H7 (cell line): ENCODE data around the gene TPMT. TPM values are rescaled to one million over a fixed set of nuclear protein-coding genes. Genes with fewer than 3 reads are reported as not detected.

Experiments
- DNase-seq: peaks from one replicate; pipeline ENCODE4 v3.0.0; 2012
- H3K27me3 ChIP-seq: 2 replicates; pipeline ENCODE4 v1.6.0; 2011; ENCODE audit warnings: mild to moderate bottlenecking, low read length; ENCODE audit not compliant: control insufficient read depth, insufficient read depth
- H3K36me3 ChIP-seq: replicated peaks from 2 replicates; pipeline ENCODE4 v1.5.1; 2011; ENCODE audit warnings: low read length; ENCODE audit not compliant: control insufficient read depth, insufficient read depth
- H3K4me3 ChIP-seq: 2 replicates; pipeline ENCODE4 v1.5.1; 2011; ENCODE audit warnings: low read depth, mild to moderate bottlenecking, control low read depth, low read length, moderate library complexity; ENCODE audit not compliant: insufficient read depth
- total RNA-seq: library from RNA; depleted of rRNA; stranded (reverse); fragments of >200 nt; shearing (Covaris generic); gene quantifications from 2 replicates; pipeline ENCODE4 v1.2.3, GENCODE V29; 2014

Gene TPMT
- total RNA-seq, 1 experiment from 2014 or later: 20.9 TPM

DNA sequence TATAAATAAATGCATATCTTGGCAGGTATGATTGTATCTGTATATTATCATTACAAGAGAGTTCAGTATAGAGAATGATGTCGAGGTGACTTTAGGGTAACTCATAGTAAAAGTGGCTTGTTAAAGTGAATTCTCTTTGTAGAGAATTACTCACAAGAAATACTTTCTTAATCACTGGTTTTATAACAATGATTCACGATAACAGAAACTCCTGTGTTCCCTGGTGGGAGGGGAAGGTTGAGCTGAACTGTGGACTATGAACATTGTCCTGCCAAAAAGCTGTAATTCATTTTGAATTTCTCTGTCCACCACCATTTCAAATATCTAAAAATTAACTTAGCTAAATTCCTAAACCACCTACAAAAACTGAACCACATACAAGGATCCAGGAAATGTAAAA lies 7.7 kb downstream of the TPMT start:
- peaks cover under 1% of the 10 kb centered on the region for H3K36me3 ChIP-seq
- no peak overlapping the region for H3K4me3 ChIP-seq
- DNase-seq: no peak
- H3K27me3 ChIP-seq: no peaks in the 10 kb centered on the region

DNA sequence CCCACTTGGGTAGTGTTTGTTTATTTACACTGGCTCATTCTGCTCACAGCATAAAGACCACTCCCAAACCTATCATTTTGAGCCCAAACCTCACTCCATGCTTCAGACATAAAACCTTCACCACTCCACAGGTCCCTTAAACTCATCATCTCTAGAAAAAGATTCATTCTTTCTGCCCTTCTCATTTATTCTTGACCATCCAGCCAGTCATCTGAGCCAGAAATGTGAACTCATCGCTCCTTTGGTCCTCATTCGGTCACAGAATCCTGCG lies 12.4 kb downstream of the TPMT start:
- Histone ChIP-seq H3K4me3 (no peak overlapping the region), H3K27me3 (no peaks in the 10 kb centered on the region), H3K36me3 (peaks cover 2% of the 10 kb centered on the region)
- no peak for DNase-seq

DNA sequence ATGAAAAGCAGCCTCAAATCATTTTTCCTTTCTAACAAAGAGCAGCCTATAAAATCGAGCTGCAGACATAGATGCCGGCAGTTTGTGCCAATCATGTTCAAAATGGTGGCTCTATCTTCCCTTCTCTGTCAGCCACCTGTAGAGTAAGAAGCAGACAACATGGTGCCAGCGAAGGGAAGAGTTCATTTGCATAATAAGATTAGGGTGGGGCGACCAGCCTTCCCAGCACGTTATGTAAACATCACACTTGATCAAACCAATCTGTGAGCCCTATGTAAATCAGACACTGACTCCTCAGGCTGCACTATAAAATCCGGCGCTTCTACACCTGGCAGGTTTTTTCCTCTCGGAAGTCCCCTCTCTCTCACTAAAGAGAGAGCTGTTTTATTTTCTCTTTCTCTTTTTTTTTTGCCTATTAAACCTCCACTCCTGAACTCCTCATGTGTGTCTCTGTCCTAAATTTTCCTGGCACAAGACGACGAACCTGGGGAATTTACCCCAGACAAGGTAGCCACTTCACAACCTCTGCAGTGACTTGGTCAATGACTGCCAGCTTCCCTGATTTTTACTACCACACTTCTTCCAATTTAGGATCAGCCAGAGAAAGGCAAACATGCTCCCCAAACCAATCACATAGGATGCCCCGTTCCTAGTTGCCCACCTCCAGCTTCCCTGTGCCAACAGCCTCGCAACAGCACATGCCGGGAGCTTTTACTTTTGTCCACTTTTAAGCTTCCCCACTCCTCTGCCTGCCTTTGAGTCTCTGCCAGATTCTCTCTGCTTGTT lies 12.9 kb downstream of the TPMT start:
- Histone ChIP-seq H3K27me3 (no peaks in the 10 kb centered on the region), H3K36me3 (peaks cover 2% of the 10 kb centered on the region), H3K4me3 (no peak overlapping the region)
- DNase-seq: no peak

DNA sequence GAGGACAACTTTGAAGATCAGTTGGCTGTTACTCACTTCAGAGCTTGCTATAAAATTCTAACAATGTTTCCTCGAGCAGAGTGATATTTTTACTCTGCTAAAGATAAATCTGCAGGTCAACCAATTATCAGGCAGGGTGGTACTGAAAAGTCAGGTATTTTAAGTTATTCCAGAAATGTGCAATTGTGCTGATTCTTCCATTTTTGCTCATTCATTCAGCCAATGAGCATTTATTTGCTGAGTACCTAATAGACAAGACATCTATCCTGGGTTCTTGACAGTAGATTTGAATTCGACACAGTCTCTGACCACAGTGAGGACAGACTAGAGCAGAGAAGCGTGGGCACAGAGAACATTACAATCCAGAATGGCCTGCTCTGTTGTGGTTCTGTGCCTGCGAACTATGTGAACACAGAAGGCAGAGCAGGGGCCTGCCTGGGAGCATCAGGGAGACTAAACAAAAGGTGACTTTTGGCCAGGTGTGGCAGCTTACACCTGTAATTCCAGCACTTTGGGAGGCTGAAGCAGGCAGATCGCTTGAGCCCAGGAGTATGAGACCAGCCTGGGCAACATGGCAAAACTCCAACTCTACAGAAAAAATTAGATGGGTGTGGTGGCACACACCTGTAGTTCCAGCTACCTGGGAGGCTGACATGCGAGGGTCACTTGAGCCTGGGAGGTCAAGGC lies 14.8 kb downstream of the TPMT start:
- Histone ChIP-seq H3K36me3 (peaks cover 2% of the 10 kb centered on the region), H3K4me3 (no peak overlapping the region), H3K27me3 (no peaks in the 10 kb centered on the region)
- no peak for DNase-seq

DNA sequence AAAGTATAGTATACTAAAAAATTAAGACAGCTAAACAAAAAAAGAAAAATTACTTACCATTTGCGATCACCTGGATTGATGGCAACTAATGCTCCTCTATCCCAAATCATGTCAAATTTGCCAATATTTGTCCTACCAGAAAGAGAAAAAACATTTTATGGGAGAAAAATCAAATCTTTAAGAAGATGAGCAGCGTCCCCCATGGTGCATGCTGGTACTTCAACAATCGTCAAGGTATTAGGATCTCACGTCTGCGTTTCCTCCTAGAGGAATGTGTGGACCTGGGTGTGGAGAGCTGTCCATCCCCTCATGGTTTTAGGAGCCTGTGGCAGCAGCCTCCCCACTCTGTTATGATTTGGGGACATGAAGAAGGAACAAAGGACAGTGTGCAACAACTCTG lies 16.0 kb downstream of the TPMT start:
- Histone ChIP-seq H3K4me3 (no peak overlapping the region), H3K36me3 (peaks cover 2% of the 10 kb centered on the region), H3K27me3 (no peaks in the 10 kb centered on the region)
- peak; percentile 22 for DNase-seq

DNA sequence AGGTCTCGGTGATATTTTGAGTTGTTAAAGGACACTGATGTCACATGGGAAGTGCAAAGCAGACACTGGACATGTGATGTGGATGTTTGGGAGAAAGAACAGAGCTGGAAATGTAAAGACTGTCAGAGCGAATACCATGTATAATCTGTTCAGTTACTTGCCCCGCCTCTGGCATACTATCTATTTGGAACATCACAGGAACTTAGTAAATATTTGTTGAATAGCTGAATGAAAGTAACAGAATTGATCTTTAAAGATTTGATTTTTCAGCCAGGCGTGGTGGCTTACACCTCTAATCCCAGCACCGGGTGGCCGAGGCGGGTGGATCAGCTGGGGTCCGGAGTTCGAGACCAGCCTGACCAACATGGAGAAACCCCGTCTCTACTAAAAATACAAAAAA lies 18.6 kb downstream of the TPMT start:
- DNase-seq: no peak
- no peak overlapping the region for H3K4me3 ChIP-seq
- no peaks in the 10 kb centered on the region for H3K27me3 ChIP-seq
- H3K36me3 ChIP-seq: peaks cover 1% of the 10 kb centered on the region

DNA sequence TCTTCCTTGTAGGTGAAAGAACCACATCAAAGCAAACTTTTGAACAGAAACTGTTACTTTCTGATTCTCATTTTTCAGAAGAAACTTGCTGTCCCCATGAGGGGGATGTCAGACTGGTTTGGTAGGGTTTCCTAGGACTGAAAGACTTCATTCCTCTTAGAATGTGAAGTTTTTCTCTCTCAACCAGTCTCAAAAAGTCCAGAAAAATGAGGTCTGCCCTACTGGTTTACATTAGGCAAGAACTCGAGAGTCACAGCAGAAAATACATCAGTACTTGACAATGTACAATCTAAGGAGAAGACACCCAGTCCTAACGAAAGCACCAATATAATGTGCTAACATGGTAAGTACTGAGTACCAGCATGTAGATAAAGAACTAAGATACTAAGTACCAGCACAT lies 19.7 kb downstream of the TPMT start:
- DNase-seq: no peak
- Histone ChIP-seq H3K27me3 (no peaks in the 10 kb centered on the region), H3K4me3 (no peak overlapping the region), H3K36me3 (peaks cover 1% of the 10 kb centered on the region)

DNA sequence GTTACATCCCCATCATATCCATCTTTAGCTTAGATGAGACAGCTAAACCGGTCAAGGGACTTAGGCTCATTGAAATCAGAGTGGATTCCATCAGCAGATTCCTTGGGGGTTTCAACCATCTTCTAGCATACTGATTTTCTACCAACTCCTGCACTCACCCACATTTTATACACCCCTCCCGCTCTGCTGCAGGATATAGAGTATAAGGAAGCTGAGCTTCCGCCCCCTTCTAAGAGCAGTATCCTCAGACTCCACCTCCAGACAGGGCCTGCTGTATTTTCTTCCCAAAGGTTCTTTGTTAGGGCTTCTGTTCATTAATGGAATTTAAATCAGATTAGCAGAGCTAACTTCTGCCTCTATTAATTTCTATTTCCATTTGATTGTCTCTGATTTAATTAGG lies 22.5 kb downstream of the TPMT start:
- H3K4me3 ChIP-seq: no peak overlapping the region
- no peak for DNase-seq
- H3K36me3 ChIP-seq: no peaks in the 10 kb centered on the region; the same call in none of the 2 replicates
- H3K27me3 ChIP-seq: no peaks in the 10 kb centered on the region

DNA sequence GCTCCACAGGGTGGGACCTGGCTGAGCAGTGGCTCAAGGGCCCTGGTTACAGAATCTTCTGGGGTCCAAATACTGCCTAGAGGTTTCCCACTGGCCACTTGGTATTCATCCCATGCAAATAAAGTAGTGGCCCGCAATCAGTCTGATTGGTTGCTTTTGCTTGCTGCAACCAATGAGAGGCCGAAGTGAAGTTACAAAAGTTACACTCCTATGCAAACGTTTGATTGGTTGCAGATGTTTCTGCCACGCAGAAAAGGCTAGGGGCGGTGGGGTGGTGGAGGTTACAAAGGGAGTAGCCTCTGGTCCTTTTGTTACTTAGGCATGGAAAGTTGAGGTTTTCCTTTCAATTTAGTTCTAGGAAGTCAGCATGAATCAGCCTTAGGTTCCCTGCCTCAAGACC lies 28.8 kb downstream of the TPMT start:
- H3K27me3 ChIP-seq: peaks cover 9% of the 10 kb centered on the region; the same call in 1 of the 2 replicates
- H3K4me3 ChIP-seq: no peak overlapping the region
- no peaks in the 10 kb centered on the region for H3K36me3 ChIP-seq
- no peak for DNase-seq

DNA sequence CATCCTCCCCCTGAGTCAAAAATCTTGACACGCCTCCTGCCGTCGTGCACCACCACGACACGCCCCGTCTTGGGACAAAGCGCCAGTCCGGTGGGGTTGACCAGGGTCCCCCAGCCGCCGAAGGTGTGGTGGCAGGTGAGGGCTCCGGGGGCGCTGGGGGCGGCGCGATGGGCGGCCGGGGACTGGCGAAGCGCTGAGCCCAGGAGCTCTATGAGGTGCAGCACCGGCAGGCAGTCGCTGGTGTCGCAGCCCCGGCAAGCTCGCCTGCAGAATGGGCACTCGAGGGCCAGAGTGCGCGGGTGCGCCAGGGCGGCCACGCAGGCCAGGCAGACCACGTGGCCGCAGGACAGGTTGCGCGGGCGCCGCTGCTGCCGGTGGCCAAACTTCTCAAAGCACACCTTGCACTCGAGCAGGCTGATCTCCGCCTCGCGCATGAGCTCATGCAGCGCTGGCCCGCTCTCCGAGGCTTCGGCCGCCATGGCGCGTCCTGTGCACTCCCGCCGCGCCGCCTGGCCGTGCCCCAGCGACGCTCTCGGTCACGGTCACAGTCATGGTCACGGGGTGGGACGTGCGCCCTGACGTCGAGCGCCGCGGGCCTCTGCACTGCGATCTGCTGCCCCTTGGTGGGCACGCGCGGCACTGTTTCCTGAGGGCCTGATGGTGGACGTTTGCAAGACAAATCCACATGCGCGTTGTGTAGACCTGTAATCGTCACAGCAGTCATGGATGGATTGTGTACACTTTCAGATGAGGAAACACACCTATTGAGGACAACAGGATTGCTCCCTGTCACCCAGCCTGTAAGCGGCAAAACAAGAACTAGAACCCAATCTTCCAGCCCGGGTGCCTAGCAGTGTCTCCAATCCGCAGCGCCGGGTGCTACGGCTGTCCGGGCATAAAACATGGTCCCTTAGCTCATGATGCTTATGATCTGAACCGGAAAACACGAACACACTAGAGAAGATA lies 32.5 kb downstream of the TPMT start, which contains the start of gene NHLRC1:
Gene NHLRC1, minus strand, starts transcription at position 550 of the 966 bp plus-strand sequence. Its CDS starts 71 bp downstream, at position 479.
- Histone ChIP-seq H3K36me3 (no peaks in the 10 kb centered on the region), H3K4me3 (peak within 1 kb of the TSS; percentile 40)
- peak; percentile 85 for DNase-seq

DNA sequence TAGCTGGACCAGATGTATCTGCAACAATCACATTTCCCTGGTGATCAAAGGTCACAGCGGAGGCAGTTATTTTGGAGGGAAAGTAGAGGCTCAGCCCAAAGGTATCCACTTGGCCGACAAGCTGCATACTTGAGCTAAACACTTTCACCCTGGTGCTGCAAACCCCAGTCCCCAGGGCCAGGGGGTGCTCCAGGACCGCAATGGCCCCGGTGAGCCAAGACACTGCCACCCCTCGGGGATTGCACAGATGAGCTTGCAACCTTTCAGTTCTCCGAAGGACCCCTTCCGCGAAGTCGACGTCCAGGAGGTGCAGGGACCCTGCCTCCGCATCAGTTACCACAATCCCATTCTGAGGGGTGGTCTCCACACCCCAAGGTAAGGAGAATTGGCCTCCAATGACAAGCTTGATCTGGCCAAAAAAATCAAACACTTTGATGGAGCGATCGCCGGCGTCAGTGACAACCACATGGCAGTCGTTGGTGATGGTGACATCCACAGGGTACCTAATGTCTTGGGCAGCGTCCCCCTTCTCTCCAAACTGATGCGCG lies 33.2 kb downstream of the TPMT start:
- Histone ChIP-seq H3K27me3 (peaks cover 9% of the 10 kb centered on the region; the same call in 1 of the 2 replicates), H3K36me3 (no peaks in the 10 kb centered on the region), H3K4me3 (no peak overlapping the region)
- DNase-seq: peak; percentile 68

More for the DNA sequence above, 32.5 kb downstream of the TPMT start, which contains the start of gene NHLRC1:
- H3K27me3 ChIP-seq: peaks cover 9% of the 10 kb centered on the region; the same call in 1 of the 2 replicates

DNA sequence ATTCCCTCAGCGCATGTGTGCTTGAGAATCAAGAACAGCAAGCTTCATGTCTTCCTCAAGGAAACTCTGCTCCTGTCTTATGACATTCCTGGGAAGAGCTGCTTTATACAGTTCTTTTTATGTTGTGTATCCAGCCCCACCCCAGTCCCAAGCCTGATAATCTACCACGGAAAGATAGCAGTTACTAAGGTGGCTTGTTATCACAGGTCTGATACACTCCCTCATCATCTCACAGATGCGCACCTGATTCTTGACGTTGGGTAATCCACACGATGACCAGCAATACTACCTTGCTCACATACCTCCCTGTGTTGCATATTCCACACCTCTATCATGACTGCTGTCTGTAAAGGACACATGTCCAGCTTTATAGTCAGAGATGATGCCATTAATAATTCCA lies 35.6 kb downstream of the TPMT start:
- H3K4me3 ChIP-seq: no peak overlapping the region
- H3K27me3 ChIP-seq: peaks cover 9% of the 10 kb centered on the region; the same call in 1 of the 2 replicates
- no peak for DNase-seq
- no peaks in the 10 kb centered on the region for H3K36me3 ChIP-seq

DNA sequence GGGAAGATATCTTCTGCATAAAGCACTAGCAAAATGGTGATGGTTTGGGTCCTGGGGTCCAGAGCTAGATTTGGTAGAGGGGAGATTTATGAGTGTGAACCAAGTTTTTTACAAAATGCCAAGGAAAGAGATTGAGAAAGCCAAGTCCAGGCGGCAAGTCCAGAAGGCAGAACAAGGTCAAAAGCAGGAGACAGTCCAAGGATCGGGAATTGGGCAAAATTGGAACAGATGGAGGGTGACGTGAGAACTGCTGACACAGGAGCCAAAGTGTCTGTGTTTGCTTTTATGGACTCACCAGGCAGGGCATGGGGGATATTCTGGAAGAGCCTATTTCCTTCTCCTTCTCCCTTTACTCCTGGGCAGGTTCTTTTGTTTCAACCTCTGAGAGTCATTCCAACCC lies 36.5 kb downstream of the TPMT start:
- Histone ChIP-seq H3K4me3 (no peak overlapping the region), H3K36me3 (no peaks in the 10 kb centered on the region), H3K27me3 (peaks cover 9% of the 10 kb centered on the region; the same call in 1 of the 2 replicates)
- DNase-seq: no peak

DNA sequence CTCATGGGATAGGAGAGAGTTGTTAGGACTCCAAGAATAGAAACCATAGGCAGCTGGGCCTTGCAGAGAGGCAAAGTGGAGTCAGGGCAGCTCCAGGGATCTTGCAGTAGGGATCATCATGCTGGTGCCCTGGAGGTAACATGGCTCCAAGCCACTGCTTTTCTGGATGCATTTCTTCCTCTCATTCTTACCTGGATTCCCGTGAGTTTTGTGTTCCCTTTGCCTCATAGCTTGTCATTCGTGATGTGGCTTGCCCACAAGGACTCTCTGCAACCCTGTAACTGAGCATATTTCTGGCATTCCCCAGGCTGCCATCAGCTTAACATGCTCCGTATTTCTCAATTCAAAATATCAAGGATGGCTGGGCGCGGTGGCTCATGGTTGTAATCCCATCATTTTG lies 37.7 kb downstream of the TPMT start:
- no peak for DNase-seq
- Histone ChIP-seq H3K27me3 (peaks cover 3% of the 10 kb centered on the region; the same call in 1 of the 2 replicates), H3K4me3 (no peak overlapping the region), H3K36me3 (no peaks in the 10 kb centered on the region)
